ENCODE data around the gene PDE4B.

The PDE4B gene

GRCh38 chr1:66325594-66326380 is 533.1 kb downstream of the PDE4B start:
- TF ChIP-seq CTCF (IDR thresholded peaks at IDR 0.05), result no peak
- Histone ChIP-seq H3K9me3 (no peaks in the 10 kb centered on the region), H3K4me1 (ENCODE audit: control insufficient read depth in 1 of 2, insufficient read depth in 1 of 2, low read depth in 1 of 2, low read length in 1 of 2) (peaks cover 93 to 95% of the 10 kb centered on the region in 2 experiments), H3K27ac (peak overlapping the region; percentile 96), H3K27me3 (no peaks in the 10 kb centered on the region), H3K36me3 (no peaks in the 10 kb centered on the region), H3K4me3 (ENCODE audit: low read depth in 1 of 2, low read length in 1 of 2) (no peak overlapping the region)

- H3K9me3 ChIP-seq, result no peaks in the 10 kb centered on the region
- no peaks in the 10 kb centered on the region for H3K27me3 ChIP-seq
- H3K36me3 ChIP-seq, result no peaks in the 10 kb centered on the region
- TF ChIP-seq CTCF (IDR thresholded peaks at IDR 0.05), result no peak
- H3K4me1 ChIP-seq (ENCODE audit: control insufficient read depth in 1 of 2, insufficient read depth in 1 of 2, low read depth in 1 of 2, low read length in 1 of 2), result peaks cover 92 to 100% of the 10 kb centered on the region in 2 experiments
- peak overlapping the region in 1 of 2 experiments; percentile 42 for H3K4me3 ChIP-seq (ENCODE audit: low read depth in 1 of 2, low read length in 1 of 2)
- H3K27ac ChIP-seq, result peak overlapping the region; percentile 96
Measured at GRCh38 chr1:66326867-66327266, 534.2 kb downstream of the PDE4B start.

- no peak for TF ChIP-seq CTCF (IDR thresholded peaks at IDR 0.05)
- Histone ChIP-seq H3K36me3 (no peaks in the 10 kb centered on the region), H3K27me3 (no peaks in the 10 kb centered on the region), H3K4me3 (ENCODE audit: low read depth in 1 of 2, low read length in 1 of 2) (peak overlapping the region; percentile 21 to 42), H3K4me1 (ENCODE audit: control insufficient read depth in 1 of 2, insufficient read depth in 1 of 2, low read depth in 1 of 2, low read length in 1 of 2) (peaks cover 88 to 93% of the 10 kb centered on the region in 2 experiments), H3K9me3 (no peaks in the 10 kb centered on the region), H3K27ac (peak overlapping the region; percentile 96)
Measured at GRCh38 chr1:66327588-66327987, 534.9 kb downstream of the PDE4B start.

GRCh38 chr1:66328896-66329295 is 536.2 kb downstream of the PDE4B start:
- Histone ChIP-seq H3K27ac (peak overlapping the region; percentile 96), H3K36me3 (no peaks in the 10 kb centered on the region), H3K27me3 (no peaks in the 10 kb centered on the region), H3K4me3 (ENCODE audit: low read depth in 1 of 2, low read length in 1 of 2) (peak overlapping the region in 1 of 2 experiments; percentile 1), H3K9me3 (no peaks in the 10 kb centered on the region), H3K4me1 (ENCODE audit: control insufficient read depth in 1 of 2, insufficient read depth in 1 of 2, low read depth in 1 of 2, low read length in 1 of 2) (peaks cover 76 to 87% of the 10 kb centered on the region in 2 experiments)
- no peak for TF ChIP-seq CTCF (IDR thresholded peaks at IDR 0.05)

GRCh38 chr1:66330722-66331141 is 538.0 kb downstream of the PDE4B start:
- no peak for TF ChIP-seq CTCF (IDR thresholded peaks at IDR 0.05)
- Histone ChIP-seq H3K9me3 (no peaks in the 10 kb centered on the region), H3K27ac (peak overlapping the region; percentile 96), H3K4me3 (ENCODE audit: low read depth in 1 of 2, low read length in 1 of 2) (peak overlapping the region; percentile 77 to 98), H3K36me3 (peaks cover 5% of the 10 kb centered on the region), H3K27me3 (no peaks in the 10 kb centered on the region), H3K4me1 (ENCODE audit: control insufficient read depth in 1 of 2, insufficient read depth in 1 of 2, low read depth in 1 of 2, low read length in 1 of 2) (peaks cover 79 to 87% of the 10 kb centered on the region in 2 experiments)

All from neutrophil (primary cell).